Activated T-cell treated with anti-CD3 and anti-CD28 coated beads for 4 hours (primary cell): ENCODE data around the gene VDAC1.
"Not testable (repeated sequence)": the region's sequence is repeated elsewhere in the genome, so short reads cannot be mapped to it uniquely, and the experiment has no call there.

Experiments used
- DNase-seq: peaks from one replicate; pipeline ENCODE4 v3.0.0-alpha.2; 2020

Gene VDAC1

GRCh38 chr5:133994297-133994989 lies 10.3 kb downstream of the VDAC1 start:
- no peak for DNase-seq

- no peak for DNase-seq
Measured at GRCh38 chr5:133993185-133993936, 11.4 kb downstream of the VDAC1 start.

GRCh38 chr5:133992429-133993155 lies 12.2 kb downstream of the VDAC1 start:
- DNase-seq = no peak

DNA sequence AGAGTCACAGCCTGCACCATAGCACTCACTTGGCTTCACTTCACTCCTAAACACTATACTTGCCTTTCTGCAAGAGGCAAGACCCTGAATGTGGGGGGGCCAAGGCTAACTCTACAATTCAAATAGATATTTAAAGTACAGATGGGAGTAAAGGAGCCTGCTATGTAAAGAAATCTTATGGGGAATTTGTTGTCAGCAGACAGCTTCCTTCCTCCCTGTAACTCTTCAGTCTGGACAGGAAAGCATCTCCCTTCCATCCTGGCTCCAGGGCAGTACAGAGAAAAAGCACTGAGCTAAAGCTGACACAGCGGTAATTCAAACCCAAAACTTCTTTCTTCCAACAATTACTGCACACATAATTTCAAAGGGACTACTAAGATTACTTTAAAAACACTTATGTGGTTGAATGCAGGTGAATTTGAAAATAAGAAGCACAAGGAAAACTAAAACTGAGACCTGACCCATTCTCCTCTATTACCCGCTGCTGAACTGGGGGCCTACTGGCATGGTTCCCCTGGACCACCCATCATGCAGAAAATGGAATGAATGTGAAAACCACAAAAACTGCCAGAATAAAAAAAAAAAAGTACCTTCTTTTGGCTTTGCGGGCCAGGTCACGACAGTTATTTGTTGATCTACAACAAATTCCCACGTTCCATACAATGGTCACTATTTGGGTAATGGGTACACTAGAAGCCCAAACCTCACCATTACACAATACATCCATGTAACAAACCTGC lies 13.4 kb downstream of the VDAC1 start:
- DNase-seq = no peak

DNA sequence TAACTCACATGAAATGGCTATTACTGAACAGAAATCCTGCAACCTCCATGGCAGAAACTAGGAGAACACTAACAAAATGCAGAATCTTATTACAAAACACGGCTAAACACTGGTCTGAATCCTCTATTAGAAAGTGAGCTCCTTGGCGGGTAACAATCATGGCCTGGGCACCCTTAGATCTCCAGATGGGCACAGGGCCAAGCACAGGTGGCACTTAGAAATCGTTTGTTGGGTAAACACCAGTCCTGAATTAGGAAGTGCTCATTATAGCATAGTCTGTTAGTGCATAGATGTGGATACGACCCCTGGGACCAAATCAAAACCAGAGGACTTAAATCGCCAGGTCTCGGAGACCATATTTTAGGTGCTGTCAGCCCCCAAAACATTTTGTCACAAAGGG lies 14.4 kb downstream of the VDAC1 start:
- DNase-seq = no peak

DNA sequence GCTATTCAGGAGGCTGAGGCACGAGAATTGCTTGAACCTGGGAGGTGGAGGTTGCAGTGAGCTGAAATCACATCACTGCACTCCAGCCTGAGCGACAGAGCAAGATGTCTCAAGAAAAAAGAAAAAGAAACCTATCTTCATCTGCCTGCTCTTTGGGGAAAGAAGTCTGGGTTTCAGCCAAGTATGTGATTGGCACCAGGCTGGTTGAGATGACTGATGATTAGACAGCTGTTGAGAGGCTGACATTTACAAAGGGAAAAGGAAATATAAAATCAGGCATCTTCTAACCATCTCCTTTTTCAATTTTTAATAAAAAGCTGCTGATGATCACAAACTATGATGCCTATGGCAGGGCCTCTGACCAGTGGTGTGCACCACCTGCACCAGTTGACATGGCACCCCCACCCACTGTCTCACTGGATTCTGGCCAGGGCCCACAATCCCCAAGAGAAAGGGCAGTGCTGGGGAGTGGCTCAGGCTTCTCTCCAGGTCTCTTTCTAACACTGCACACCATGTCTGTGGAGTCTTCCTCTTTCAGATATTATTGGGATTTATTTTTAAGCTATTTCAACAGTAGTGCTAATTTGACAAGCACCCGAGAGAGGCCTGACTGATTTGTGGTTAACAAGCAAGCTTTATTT lies 19.1 kb downstream of the VDAC1 start:
- no peak for DNase-seq

DNA sequence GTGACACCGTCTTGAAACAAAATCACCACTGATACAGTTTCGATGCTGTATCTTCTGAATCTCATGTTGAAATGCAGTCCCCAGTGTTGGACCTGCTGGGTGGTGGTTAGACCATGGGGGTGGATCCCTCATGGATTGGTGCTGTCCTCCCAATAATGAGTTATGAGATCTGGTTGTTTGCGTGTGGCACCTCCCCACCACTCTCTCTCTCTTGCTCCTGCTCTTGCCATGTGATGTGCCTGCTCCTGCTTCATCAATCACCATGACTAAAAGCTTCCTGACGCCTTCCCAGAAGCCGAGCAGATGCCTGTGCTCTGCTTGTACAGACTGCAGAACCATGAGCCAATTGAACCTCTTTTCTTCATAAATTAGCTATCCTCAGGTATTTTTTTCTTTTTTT lies 21.1 kb downstream of the VDAC1 start:
- DNase-seq = no peak

GRCh38 chr5:133981714-133982113 lies 23.1 kb downstream of the VDAC1 start:
- DNase-seq = no peak

DNA sequence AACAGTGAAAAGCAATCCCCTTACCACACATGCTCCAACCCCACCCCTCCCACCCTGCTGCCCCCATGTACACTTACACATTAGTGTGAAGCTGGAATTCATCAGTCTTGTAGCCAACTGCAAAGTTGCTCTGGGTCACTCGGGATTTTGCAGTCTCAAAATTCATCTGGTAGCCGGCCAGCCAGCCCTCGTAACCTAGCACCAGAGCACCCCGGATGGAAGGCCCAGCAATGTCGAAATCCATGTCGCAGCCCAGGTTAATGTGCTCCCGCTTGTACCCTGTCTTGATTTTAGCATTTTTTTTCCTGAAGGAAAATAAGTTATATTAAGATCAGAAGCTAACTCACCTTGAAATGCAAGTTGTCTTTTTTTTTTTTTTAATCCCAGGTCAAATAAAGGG lies 24.1 kb downstream of the VDAC1 start:
- no peak for DNase-seq

DNA sequence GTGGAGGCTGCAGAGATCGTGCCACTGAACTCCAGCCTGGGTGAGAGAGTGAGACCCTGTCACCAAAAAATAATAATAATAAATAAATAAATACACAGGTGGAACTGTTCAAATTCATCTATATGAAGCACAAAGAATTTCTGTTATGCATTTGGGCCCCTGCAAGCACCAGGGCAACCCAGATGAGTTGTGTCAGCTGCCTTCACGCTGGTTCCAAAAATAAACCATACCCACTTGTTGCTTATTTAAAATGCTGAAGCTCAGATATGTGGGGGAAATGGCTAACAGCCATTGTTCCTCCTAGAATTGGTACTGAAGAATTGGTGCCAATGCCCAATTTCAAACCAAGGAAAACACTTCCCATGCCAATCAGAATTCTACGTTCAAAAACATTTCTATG lies 25.8 kb downstream of the VDAC1 start:
- DNase-seq = no peak

DNA sequence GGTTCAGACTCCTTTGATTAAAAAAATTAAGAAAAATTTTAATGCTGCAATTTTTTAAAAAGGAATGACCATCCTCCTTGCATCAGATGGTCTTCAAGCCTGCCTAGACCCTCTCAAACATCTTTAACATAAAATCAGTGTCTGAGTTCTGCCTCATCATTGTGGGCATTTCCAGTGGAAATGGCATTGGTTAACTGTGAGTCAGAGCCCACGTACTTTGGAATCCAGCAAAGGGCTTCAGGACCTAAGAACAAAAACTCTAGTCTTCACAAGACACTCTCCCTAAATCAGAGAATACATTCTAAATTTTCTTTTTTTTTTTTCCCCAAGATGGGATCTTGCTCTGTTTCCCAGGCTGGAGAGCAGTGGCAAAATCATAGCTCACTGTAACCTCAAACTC lies 26.9 kb downstream of the VDAC1 start:
- DNase-seq = no peak

GRCh38 chr5:133977161-133977787 lies 27.5 kb downstream of the VDAC1 start:
- DNase-seq = no peak

DNA sequence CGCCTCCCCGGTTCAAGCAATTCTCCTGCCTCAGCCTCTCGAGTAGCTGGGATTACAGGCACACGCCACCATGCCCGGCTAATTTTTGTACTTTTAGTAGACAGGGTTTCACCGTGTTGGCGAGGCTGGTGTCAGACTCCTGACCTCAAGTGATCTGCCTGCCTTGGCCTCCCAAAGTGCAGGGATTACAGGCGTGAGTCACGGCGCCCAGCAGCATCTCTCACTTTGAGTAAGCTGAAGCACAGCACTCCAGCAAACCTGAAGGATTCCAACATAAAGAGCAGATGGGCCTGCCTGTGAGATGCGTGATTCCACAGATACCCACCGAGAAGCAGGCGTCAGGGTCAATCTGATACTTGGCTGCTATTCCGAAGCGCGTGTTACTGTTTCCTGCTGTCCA lies 29.2 kb downstream of the VDAC1 start:
- DNase-seq = not testable (repeated sequence)

- no peak for DNase-seq
Measured at GRCh38 chr5:133974142-133974541, 30.6 kb downstream of the VDAC1 start.

GRCh38 chr5:133970325-133970909 lies 34.4 kb downstream of the VDAC1 start:
- DNase-seq = no peak

- DNase-seq = no peak
Measured at GRCh38 chr5:133969654-133970324, 35.0 kb downstream of the VDAC1 start.

DNA sequence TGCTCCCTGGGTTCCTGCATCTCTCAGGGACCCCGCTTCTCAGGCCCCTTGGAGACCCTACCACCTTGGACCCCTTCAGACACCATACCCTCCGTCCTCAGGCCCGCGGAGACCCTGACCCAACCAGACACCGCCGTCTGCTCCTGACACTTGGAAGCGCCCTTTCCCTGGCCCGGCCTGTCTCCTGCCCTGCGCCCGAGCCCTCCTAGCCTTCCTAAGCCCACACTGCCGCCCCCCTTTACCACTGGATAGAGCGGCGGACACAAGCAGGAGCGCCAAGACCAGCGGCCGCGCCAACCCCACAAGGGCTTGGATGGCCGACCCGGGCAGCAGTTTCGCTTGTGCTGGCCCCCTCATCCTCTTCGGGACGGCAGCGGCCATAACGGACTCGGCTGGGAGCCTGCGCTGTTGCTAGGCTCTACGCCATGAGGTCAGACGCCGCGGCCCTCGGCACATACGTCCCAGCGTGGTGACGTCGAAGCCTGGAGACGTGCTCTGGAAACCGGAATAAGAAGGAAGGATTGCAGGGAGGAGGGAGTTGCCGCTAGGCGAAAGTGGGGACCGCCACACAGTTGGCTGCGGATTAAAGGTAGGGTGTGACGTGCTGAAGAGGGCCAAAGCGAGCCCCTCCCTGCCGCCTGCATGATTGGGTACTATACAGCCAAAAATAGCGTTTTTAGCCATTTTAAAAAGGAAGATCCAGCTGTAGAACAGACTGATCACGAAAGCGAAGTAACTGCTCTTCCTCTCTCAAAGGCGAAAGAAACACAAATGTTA lies 36.4 kb downstream of the VDAC1 start, which contains the start of gene C5orf15:
Gene C5orf15 (minus strand): TSS at position 422 of the 777 bp plus-strand sequence. CDS start 41 bp downstream, at position 381.
- DNase-seq = peak; percentile 77

- no peak for DNase-seq
Measured at GRCh38 chr5:133967698-133968203, 37.0 kb downstream of the VDAC1 start.

DNA sequence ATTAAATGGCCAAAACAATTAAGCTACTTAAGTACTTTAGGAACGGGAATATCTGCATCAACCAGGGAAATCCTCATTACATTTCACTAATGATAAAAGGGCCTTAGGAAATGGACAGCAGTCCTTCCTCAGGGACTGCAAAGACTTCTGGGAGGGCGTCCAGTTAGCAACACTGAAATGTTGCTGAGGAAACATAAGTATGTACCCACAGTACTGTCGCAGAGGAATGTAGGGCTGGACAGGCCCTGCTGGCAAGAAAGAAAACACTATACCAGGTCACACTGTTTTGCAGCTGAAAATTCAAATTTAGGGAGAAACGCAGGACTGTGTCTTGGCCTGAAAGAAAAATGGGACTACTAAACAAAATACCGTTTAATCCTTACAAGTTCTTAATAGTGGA lies 37.7 kb downstream of the VDAC1 start:
- no peak for DNase-seq

DNA sequence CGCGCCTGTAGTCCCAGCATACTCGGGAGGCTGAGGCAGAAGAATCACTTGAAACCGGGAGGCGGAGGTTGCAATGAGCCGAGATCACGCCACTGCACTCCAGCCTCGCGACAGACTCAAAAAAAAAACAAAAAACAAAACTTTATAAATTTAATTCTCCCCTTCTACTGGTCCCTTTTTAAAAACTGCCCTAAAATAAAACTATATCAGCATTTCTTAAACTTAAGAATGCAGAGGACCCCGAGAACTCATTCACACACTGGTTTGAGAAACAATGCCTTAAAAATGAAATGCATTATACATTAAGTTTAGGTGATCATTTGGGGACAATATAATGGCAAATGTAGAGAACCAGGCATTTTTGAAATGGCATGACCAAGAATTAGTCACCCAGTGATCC lies 38.7 kb downstream of the VDAC1 start:
- no peak for DNase-seq
